K562 (cell line): Measurements from ENCODE around the gene RPRD1B. TPM values are rescaled to one million over a fixed set of nuclear protein-coding genes. Genes with fewer than 3 reads are reported as not detected.
A peak's percentile ranks its signal among the peaks of the same experiment; 100 is the strongest.

Experiments used
- ATAC-seq: fragments of 200-7000 bp; cut with Tn5 transposase; 3 replicates; pipeline ENCODE4 v1.9.1; 2020; ENCODE audit warnings: moderate library complexity
- BruUV-seq: library from RNA; stranded (reverse); fragments of 400-500 nt; replicated peaks from 2 replicates; lab custom pipeline; 2021; lab: Mats Ljungman, UMichigan
- CTCF ChIA-PET: fragments of 300-600 bp; formaldehyde crosslinking; extraction: SDS; loops from one replicate; lab custom pipeline; 2021; ENCODE audit warnings: low intra/inter-chr PET ratio; lab: Yijun Ruan, JAX
- POLR2A ChIA-PET: fragments of 300-600, 350-650 bp; sonication (Branson Sonifier 250); formaldehyde crosslinking; extraction: SDS; loops from one replicate; lab custom pipeline; 2021; ENCODE audit warnings: antibody characterized with exemption, inconsistent platforms; lab: Yijun Ruan, JAX
- DNase-seq, 4 experiments: peaks; one replicate each; pipeline versions ENCODE4 v3.0.0 to v3.0.0-alpha.2; 2011 to 2018; ENCODE audit warnings: low spot score in 3 of 4, mixed read lengths in 3 of 4; ENCODE audit errors: extremely low read depth in 1 of 4
- FAIRE-seq: peaks from 2 replicates; lab custom pipeline; 2011; peaks lifted over from hg19 to GRCh38; lab: Jason Lieb, UNC
- H2AFZ ChIP-seq: 2 replicates; pipeline ENCODE4 v1.6.0; 2011; ENCODE audit warnings: low read depth, low read length, control low read depth, inconsistent platforms
- H3K27ac ChIP-seq: fragments of 200-600 bp; 3 replicates; pipeline ENCODE4 v1.8.0; 2011; ENCODE audit warnings: low read depth, mild to moderate bottlenecking, control low read depth, inconsistent platforms, low read length, moderate library complexity, mixed read lengths; ENCODE audit errors: extremely low read depth
- H3K27me3 ChIP-seq, 2 experiments: fragments of 300-600 bp in 1 of 2; 2 replicates in 1 of 2; 3 replicates in 1 of 2; pipeline versions ENCODE4 v1.6.0 to v1.8.0; 2011; ENCODE audit warnings: inconsistent platforms in 2 of 2, low read length in 2 of 2, mild to moderate bottlenecking in 1 of 2, mixed read lengths in 1 of 2, moderate library complexity in 1 of 2; ENCODE audit not compliant: control insufficient read depth in 2 of 2, insufficient read depth in 2 of 2
- H3K36me3 ChIP-seq: fragments of 300-600 bp; 3 replicates; pipeline ENCODE4 v1.8.0; 2011; ENCODE audit warnings: mild to moderate bottlenecking, low read length, inconsistent platforms; ENCODE audit not compliant: control insufficient read depth, insufficient read depth
- H3K4me1 ChIP-seq, 2 experiments: fragments of 200-600 bp in 1 of 2; replicated peaks in 1 of 2; 2 replicates in 1 of 2; 3 replicates in 1 of 2; pipeline versions ENCODE4 v1.5.1 to v1.8.0; 2011; ENCODE audit warnings: inconsistent platforms in 2 of 2, low read length in 2 of 2, mild to moderate bottlenecking in 1 of 2, mixed read lengths in 1 of 2, moderate library complexity in 1 of 2; ENCODE audit not compliant: control insufficient read depth in 2 of 2, insufficient read depth in 2 of 2
- H3K4me2 ChIP-seq: 2 replicates; pipeline ENCODE4 v1.6.1; 2011; ENCODE audit warnings: low read length, control low read depth, inconsistent platforms, mixed read lengths; ENCODE audit not compliant: insufficient read depth
- H3K4me3 ChIP-seq: fragments of 200-600 bp; sonication (generic), shearing (Covaris generic); 2 replicates; pipeline ENCODE4 v1.5.1; 2016; ENCODE audit warnings: control low read depth, inconsistent platforms
- H3K79me2 ChIP-seq: fragments of 200-600 bp; 3 replicates; pipeline ENCODE4 v1.8.0; 2011; ENCODE audit warnings: low read length, inconsistent platforms; ENCODE audit not compliant: control insufficient read depth, insufficient read depth
- H3K9ac ChIP-seq, 2 experiments: 2 replicates each; pipeline versions ENCODE4 v1.6.0 to v1.6.1; 2011; ENCODE audit warnings: low read depth in 2 of 2, low read length in 2 of 2, control low read depth in 1 of 2, inconsistent platforms in 1 of 2, mild to moderate bottlenecking in 1 of 2, mixed read lengths in 1 of 2; ENCODE audit not compliant: insufficient read depth in 1 of 2
- H3K9me1 ChIP-seq: one replicate; pipeline ENCODE4 v1.6.0; 2011; ENCODE audit warnings: inconsistent platforms, mild to moderate bottlenecking, low read length, moderate library complexity; ENCODE audit not compliant: control insufficient read depth, insufficient read depth
- H3K9me3 ChIP-seq: replicated peaks from 2 replicates; pipeline ENCODE4 v1.5.1; 2011; ENCODE audit warnings: low read depth, low read length, inconsistent platforms; ENCODE audit not compliant: control insufficient read depth, insufficient read depth
- H4K20me1 ChIP-seq: replicated peaks from 2 replicates; pipeline ENCODE4 v1.6.1; 2011; ENCODE audit warnings: low read length, inconsistent platforms, mixed read lengths; ENCODE audit not compliant: control insufficient read depth, insufficient read depth
- ZKSCAN1 ChIP-seq: fragments of 150-350 bp; IDR thresholded peaks from 2 replicates; pipeline ENCODE4 v1.6.1; 2016; ENCODE audit warnings: low read depth, low read length
- WGBS: fragments of 100-300 bp; shearing (Covaris generic); methylation state at CpG from one replicate; pipeline ENCODE4 v1.1.6; 2016; ENCODE audit warnings: low coverage, mixed read lengths; ENCODE audit not compliant: insufficient coverage; ENCODE audit errors: missing lambda C conversion rate; 5-methylcytosine and 5-hydroxymethylcytosine counted together
- in situ Hi-C: fragments of 300-500 bp; cut with MboI; formaldehyde crosslinking; loops from 4 replicates; pipeline ENCODE4 v1.15.0; 2018; ENCODE audit warnings: inconsistent platforms, mixed read lengths
- intact Hi-C: fragments of 100-400 bp; cut with micrococcal nuclease; formaldehyde crosslinking; loops from 2 replicates; pipeline ENCODE4 v1.14.2; 2022
- polyA plus RNA-seq, 8 experiments: library from polyadenylated mRNA; depleted of rRNA in 4 of 8; stranded (reverse) in 5 of 8; unstranded in 3 of 8; fragments of >200 nt; fragmentation: Nextera tagmentation in 2 of 8; fragmentation: Illumina TruSeq in 1 of 8; extraction: Ambion mirVana in 2 of 8; extraction: Trizol in 1 of 8; gene quantifications; 2 replicates each; pipeline versions ENCODE4 v1.2.1 to v1.2.3, GENCODE V29; 2011 to 2014; ENCODE audit warnings: inconsistent platforms in 1 of 8, missing spikeins in 1 of 8
- total RNA-seq, 7 experiments: library from RNA; depleted of rRNA in 6 of 7; stranded (reverse); fragments of >200 nt in 6 of 7; fragmentation: Illumina TruSeq in 2 of 7; extraction: Trizol in 2 of 7; gene quantifications; 2 replicates each; pipeline versions ENCODE4 v1.2.1 to v1.2.3, GENCODE V29; 2011 to 2021; ENCODE audit warnings: low replicate concordance in 1 of 7
- TF ChIP-seq, protein P1 (sequence below): fragments of 450-650 bp; IDR thresholded peaks from 2 replicates; pipeline ENCODE4 v1.6.1; 2017; ENCODE audit warnings: antibody characterized with exemption, mild to moderate bottlenecking

The RPRD1B gene
- total and polyA plus RNA-seq, 9 of the 15 experiments (the other 6 are each of a cell fraction or from before 2014, with no cell fraction given), result 5.5 to 43.0 (median 24.4) TPM

DNA sequence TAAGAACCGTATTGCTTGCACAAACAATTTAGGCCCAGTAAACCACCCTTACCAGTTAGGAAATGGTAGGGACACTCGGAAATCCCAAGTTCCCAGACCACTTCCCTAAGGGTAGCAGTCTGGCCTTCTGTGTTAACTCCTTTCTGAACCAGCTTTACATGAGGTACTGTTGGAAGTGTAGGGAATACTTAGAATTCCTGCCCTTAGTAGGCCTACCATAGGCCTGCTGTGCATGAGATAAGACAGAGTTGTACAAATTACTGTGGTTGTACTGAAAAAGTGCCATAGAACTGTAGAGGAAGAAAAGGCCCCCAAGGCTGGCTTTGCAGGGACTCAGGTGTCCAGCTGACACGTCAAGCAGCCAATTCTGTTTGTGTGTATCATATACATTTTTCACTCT lies 11.1 kb downstream of the RPRD1B start:
- TF ChIP-seq, protein P1, sequence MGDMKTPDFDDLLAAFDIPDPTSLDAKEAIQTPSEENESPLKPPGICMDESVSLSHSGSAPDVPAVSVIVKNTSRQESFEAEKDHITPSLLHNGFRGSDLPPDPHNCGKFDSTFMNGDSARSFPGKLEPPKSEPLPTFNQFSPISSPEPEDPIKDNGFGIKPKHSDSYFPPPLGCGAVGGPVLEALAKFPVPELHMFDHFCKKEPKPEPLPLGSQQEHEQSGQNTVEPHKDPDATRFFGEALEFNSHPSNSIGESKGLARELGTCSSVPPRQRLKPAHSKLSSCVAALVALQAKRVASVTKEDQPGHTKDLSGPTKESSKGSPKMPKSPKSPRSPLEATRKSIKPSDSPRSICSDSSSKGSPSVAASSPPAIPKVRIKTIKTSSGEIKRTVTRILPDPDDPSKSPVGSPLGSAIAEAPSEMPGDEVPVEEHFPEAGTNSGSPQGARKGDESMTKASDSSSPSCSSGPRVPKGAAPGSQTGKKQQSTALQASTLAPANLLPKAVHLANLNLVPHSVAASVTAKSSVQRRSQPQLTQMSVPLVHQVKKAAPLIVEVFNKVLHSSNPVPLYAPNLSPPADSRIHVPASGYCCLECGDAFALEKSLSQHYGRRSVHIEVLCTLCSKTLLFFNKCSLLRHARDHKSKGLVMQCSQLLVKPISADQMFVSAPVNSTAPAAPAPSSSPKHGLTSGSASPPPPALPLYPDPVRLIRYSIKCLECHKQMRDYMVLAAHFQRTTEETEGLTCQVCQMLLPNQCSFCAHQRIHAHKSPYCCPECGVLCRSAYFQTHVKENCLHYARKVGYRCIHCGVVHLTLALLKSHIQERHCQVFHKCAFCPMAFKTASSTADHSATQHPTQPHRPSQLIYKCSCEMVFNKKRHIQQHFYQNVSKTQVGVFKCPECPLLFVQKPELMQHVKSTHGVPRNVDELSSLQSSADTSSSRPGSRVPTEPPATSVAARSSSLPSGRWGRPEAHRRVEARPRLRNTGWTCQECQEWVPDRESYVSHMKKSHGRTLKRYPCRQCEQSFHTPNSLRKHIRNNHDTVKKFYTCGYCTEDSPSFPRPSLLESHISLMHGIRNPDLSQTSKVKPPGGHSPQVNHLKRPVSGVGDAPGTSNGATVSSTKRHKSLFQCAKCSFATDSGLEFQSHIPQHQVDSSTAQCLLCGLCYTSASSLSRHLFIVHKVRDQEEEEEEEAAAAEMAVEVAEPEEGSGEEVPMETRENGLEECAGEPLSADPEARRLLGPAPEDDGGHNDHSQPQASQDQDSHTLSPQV, result no peak
- TF ChIP-seq ZKSCAN1, result peak; percentile 51; the same call in 1 of the 2 replicates
- no peaks in the 10 kb centered on the region; a peak in 1 of 5 replicates for H3K4me1 ChIP-seq
- peaks cover 64% of the 10 kb centered on the region for H3K79me2 ChIP-seq
- H3K4me3 ChIP-seq, result no peak overlapping the region
- no peak overlapping the region for H3K9ac ChIP-seq
- H3K36me3 ChIP-seq, result peaks cover 93% of the 10 kb centered on the region
- H3K9me1 ChIP-seq, result no peaks in the 10 kb centered on the region
- ChIA-PET POLR2A (interaction anchor here (1.0 to 2.8 kb wide), 4 partner anchors 8 to 826 kb away, joined by 3 to 19 read pairs (median 6); partner anchors contain the start of genes RPRD1B and TTI1), CTCF (no interaction called here)
- H3K9me3 ChIP-seq, result no peaks in the 10 kb centered on the region
- intact Hi-C loops, result no loop called here
- no peak overlapping the region for H3K4me2 ChIP-seq
- WGBS, result 88% methylated on average over 2 of the region's 3 CpGs
- H4K20me1 ChIP-seq, result no peaks in the 10 kb centered on the region; the same call in 1 of the 2 replicates
- DNase-seq (no peak), ATAC-seq (no peak), FAIRE-seq (no peak)
- H2AFZ ChIP-seq, result no peak overlapping the region
- no peak overlapping the region for H3K27ac ChIP-seq
- H3K27me3 ChIP-seq, result no peaks in the 10 kb centered on the region
- BruUV-seq, result no TSS peak
- in situ Hi-C loops, result no loop called here
